RPMI7951 (cell line): ENCODE measurements around the gene RBM38. TPM values are rescaled to one million over a fixed set of nuclear protein-coding genes. Genes with fewer than 3 reads are reported as not detected.

ENCODE experiments used
- DNase-seq: peaks from one replicate; pipeline ENCODE4 v3.0.0-alpha.2; 2012; ENCODE audit warnings: low read depth
- total RNA-seq: library from RNA; depleted of rRNA; stranded (reverse); fragments of >200 nt; shearing (Covaris generic); gene quantifications from 2 replicates; pipeline ENCODE4 v1.2.3, GENCODE V29; 2014

RBM38 gene
- total RNA-seq, 1 experiment from 2014 or later = 10.3 TPM

GRCh38 chr20:57403216-57403615 lies 12.0 kb downstream of the RBM38 start:
- DNase-seq = no peak

DNA sequence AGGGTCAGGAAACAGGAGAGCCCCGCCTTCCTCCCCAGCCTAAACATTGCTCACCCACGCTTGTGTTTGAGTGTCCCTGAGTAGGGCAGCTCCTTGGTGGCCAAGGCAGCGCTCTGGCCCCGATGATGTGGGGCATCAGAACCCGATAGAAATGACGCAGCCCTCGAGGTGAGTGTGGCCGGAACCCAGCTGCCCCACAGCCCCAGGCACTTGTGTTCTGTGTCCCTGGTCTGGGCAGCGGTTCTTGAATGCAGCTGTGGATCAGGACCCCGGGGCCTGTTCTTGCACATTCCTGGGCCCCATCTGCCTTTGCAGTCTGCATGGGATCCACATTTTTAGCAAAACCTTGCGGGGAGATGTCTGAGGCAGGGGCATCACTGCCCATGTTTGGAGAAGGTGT lies 12.8 kb downstream of the RBM38 start:
- no peak for DNase-seq

- no peak for DNase-seq
These were observed 13.3 kb downstream of the RBM38 start for GRCh38 chr20:57404419-57405072.

DNA sequence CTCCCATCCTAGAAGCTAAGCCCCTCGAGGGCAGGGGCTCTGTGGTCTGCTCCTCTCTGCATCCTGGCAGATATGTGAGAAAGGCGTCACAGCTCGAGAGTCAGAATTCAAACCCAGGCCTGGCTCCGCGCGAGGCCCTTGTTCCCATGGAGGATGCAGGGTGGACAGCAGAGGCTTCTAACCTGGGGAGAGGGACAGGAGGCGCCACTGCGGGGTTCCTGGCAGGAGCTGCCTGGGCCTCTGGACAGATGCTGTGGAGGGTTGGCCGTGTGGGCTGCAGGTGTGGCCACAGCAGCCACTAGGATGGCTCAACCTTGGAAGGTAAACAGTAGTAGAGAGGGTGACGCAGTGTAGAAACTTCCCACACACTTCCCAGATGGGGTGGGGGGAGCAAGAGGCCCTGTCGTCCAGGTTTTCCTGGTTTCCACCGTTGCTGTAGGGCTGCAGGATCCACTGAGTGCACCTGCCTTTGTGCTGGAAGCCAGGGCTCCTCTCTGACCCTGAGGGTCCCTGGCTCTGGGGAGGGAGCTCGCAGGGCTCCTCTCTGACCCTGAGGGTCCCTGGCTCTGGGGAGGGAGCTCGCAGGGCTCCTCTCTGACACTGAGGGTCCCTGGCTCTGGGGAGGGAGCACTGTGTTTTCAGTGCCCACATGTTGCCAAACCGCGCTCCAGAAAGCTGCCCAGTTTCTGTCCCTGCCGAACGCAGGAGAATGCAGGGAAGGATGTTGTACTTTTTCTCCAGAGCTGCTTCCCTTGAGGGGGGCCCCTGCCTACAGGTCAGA lies 14.2 kb downstream of the RBM38 start:
- DNase-seq = no peak

DNA sequence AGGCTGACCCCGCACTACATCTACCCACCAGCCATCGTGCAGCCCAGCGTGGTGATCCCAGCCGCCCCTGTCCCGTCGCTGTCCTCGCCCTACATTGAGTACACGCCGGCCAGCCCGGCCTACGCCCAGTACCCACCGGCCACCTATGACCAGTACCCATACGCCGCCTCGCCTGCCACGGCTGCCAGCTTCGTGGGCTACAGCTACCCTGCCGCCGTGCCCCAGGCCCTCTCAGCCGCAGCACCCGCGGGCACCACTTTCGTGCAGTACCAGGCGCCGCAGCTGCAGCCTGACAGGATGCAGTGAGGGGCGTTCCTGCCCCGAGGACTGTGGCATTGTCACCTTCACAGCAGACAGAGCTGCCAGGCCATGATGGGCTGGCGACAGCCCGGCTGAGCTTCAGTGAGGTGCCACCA lies 16.4 kb downstream of the RBM38 start:
- DNase-seq = no peak

GRCh38 chr20:57408131-57408530 lies 16.9 kb downstream of the RBM38 start:
- no peak for DNase-seq

GRCh38 chr20:57408536-57409233 lies 17.5 kb downstream of the RBM38 start:
- no peak for DNase-seq

- DNase-seq = no peak
These were observed 18.1 kb downstream of the RBM38 start for GRCh38 chr20:57409316-57409671.

DNA sequence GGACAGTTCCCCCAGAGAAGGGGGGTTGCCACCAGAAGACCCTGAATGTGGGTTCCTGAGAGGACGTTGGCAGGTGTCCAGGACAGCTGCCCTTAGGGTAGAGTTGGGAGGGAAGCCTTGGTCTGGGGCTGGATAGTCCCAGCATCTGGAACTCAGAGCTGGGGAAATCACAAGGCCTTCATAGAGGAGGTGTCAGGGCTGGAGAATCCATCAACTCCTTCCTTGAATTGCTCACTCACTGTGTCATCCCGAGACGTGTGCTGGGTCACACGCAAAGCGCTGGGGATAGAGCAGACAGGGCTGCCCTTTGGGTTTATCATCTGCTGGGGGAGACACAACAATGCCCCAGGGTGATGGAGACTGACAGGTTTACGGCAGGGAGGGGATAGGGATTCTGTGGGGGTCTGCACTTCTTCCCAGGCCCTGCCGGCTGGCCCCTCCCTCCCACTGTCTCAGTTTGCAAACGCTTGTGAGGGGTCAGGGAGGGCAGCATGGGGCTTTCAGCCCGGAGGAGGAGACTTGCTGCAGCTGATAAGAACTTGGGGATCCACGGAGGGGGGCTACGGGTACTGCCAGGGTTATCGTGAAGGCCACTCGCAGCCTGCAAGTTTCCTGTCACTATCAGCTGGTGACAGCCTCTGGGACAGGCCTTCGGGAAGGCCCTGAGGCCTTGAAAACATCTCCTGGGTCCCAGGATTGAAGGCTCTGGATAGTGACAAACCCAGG lies 18.6 kb downstream of the RBM38 start:
- no peak for DNase-seq

DNA sequence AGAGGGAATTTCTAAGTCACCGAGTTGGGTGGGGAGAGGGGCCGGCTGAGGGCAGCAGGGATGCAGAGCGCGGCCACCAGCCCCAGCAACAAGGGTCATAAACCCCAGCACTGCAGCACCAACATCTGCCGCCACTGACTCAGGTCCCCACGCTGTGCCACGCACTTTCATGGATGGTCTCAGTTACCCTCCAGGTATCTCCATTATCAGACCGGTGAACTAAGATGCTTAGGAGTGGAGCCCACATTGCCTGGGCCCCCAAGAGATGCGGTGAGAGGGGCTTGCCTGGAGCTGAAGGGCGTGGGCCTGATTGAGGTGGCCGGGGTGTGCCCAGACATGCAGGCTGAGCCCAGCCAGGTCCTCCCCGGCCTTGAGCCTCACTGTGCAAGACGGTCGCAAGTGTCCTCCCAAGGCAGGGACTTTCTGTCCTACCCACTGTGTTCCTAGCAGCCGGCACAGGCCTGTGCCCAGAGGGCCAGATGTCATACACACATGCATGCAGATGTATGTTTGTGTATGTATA lies 19.3 kb downstream of the RBM38 start:
- no peak for DNase-seq

- DNase-seq = no peak
These were observed 19.7 kb downstream of the RBM38 start for GRCh38 chr20:57410924-57411323.

- no peak for DNase-seq
These were observed 20.4 kb downstream of the RBM38 start for GRCh38 chr20:57411406-57412283.

- DNase-seq = no peak
These were observed 21.3 kb downstream of the RBM38 start for GRCh38 chr20:57412347-57413029.

GRCh38 chr20:57413986-57414385 lies 22.8 kb downstream of the RBM38 start:
- no peak for DNase-seq

GRCh38 chr20:57414867-57415592 lies 23.8 kb downstream of the RBM38 start:
- DNase-seq = peak; percentile 68

- no peak for DNase-seq
These were observed 24.6 kb downstream of the RBM38 start for GRCh38 chr20:57415771-57416170.

DNA sequence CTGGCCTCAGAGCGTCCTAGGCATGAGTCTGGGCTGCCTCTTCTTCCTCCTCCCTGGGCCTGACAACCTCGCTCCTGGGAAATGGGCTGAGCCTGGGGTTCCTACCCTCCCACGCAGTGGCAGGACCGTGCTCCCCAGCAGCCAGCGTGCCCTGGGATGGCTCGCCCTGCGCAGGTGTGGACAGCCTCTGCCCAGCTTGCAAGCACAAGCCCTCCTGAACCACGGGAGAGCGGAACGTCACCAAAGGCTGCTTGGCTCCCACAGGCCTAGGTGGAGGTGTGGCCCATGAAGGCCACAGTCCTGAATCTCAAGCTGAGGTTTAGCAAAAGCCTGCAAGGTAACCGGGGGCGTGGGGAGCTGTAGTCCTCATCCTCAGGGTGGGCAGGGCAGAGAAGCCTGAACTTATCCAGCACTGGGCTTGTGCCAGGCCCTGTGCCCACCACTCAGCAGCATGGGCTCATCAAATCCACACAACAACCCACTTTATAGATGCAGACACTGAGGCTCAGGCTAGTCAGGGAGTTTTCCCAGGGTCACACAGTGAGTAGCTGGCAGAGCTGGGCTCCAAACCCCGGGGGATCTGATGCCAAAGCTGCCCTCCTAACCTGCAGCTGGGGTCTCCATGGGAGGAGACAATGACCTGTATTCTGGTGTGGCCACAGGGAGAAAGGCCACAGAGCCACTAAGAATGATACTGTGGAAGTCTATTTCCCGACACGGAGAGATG lies 25.3 kb downstream of the RBM38 start:
- DNase-seq = no peak

GRCh38 chr20:57417051-57417689 lies 26.0 kb downstream of the RBM38 start:
- DNase-seq = no peak
